Measurements from ENCODE around the gene ZNF74.
"Not testable (repeated sequence)": the region's sequence is repeated elsewhere in the genome, so short reads cannot be mapped to it uniquely, and the experiment has no call there.

The ZNF74 gene

DNA sequence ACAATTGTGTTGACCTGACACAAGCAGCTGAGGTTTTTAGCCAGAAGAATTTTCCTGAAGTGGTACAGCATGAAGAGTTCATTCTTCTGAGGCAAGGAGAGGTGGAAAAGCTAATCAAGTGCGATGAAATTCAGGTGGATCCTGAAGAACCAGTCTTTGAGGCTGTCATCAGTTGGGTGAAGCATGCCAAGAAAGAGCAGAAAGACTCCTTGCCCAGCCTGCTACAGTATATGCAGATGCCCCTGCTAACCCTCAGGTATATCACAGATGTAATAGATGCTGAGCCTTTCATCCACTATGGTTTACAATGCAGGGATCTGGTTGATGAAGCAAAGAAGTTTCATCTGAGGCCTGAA lies 56.6 kb downstream of the ZNF74 start:
- no peak for DNase-seq

DNA sequence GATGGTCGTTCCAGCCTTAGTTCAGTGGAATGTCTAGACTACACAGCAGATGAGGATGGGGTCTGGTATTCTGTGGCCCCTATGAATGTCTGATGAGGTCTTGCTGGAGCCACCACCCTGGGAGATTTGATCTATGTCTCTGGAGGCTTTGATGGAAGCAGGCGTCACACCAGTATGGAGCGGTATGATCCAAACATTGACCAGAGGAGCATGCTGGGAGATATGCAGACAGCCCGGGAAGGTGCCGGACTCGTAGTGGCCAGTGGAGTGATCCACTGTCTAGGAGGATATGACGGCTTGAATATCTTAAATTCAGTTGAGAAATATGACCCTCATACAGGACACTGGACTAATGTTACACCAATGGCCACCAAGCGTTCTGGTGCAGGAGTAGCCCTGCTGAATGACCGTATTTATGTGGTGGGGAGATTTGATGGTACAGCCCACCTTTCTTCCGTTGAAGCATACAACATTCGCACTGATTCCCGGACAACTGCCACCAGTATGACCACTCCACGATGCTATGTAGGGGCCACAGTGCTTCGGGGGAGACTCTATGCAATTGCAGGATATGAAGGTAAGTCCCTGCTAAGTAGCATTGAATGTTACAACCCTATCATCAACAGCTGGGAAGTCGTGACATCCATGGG lies 57.3 kb downstream of the ZNF74 start:
- not testable (repeated sequence) for DNase-seq

DNA sequence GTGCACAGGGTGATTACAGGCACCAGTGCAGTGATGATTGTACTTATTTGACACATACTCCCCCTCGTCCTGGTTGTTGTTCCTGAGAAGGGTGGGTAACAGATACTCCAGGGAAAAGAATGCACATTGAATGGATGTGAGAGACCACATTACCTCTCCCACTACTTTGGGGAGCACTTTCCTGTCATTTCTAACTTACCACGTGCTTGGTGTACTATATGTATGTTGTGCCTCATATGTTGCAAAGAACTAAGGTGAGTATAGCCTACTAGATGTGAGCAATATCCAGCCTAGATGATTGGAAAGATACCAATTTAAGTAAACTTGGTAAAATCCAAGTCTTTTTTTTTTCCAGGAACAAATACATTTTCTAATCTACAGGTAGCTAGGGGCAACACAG lies 58.0 kb downstream of the ZNF74 start:
- no peak for DNase-seq

DNA sequence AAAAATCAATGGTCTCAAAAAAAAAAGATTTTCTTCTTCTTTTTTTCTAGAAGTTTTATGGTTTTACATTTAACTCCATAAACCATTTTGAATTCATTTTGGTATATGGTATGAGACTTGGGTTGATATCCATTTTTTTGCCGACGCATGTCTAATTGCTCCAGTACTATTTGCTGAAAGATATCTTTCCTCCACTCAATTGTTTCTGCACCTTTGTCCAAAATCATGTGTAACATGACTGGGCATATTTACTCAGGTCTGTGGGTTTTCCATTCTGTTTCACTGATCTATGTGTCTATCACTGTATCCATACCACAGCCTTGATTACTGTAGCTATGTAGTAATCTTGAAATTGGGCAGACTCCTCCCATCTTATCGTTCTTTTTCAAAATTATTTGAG lies 59.3 kb downstream of the ZNF74 start:
- no peak for DNase-seq

DNA sequence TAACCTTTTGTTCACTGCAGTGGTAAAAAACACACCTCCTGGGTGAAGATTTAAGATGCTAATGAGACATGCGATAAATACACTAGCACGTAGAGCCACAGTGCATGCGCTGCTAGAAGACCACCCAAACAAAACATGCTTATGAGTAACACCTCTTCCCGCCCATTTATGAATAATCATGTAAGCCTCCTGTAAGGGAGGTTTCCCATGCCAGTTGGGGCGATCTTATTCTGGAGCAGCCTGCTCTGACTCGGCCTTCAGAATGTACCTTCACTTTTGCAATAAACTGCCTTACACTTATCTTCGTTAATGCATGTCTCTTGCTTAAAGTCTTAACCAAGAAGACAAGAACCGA lies 61.7 kb downstream of the ZNF74 start:
- DNase-seq: no peak

DNA sequence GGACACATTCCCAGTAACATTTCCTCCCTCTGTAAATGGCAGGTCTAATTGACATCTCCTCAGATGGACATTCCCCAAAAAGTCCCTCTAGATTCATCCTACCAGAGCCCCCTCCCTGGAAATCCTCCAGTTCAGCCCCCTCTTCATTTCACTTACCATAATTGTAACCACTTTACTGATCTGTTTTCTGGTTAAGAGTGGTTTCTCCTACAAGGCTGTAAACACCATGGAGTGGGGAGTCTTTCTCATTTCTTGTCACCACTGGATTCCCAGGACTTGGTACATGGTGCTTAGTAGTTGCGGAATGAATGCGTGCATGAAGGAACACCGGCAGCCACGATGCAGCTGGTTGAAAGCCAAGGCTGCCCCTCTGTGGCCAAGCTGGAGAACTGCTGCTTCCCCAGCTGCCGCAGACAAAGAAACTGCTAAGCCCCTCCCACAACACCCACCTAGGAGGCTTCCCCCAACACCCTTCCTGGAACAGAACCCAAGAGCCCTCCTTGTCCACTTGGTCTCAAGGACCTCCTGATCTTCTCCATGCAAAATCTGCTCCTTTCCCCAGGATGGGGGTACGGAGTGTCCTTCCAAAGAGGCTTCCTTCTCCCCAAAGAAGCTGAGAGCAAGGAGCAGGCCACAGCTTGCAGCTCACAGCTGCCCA lies 62.2 kb downstream of the ZNF74 start:
- peak; percentile 77 to 83 for DNase-seq

DNA sequence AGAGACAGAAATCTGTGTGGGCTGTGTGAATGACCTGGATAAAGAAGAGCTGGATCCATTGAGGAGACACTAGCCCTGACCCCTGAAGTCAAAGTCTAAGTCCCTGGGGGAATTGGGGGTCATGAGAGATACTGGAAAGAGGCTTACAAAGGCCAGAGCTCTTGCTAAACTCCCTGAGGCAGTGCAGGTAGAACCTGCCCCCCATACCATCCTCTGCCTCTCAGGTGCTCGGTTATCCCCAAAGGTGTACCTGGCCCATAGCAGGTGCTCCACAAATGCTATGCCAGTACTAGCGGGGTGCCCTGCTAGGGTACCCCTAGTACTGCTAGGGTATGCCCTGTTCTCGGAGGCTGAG lies 62.7 kb downstream of the ZNF74 start:
- no peak for DNase-seq

DNA sequence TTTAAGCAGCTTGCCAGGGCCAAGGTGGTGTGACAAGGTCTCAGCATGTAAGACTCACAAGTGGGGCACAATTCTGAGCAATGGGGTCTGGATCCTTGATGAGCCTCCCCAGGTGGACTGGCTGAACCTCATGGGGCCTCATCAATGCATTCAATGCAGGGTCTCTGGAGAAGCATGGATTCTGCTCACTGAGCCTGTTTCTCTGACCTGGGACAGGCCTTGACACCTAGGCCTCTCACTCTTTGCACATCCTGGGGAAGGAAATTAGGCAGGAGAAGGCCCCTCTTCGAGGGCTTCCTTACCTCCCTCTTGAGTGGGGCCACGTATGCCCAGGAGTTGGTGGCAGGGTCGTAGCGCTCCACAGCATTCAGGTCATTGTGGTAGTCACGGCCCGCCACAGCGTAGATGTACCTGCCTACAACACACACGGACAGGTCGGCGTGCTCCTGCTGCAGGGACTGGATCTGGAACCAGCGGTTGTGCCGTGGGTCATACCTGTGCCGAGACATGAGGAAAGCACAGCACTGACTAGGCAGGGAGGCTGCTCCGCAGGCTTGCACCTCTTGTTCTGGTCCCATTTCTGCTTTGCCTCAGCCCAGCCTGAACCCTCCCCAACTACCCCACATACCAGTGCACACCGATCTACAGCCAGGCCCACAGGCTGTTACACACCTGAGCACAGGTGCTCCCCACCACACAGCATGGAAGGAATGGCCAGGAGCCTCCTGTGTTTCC lies 63.7 kb downstream of the ZNF74 start:
- DNase-seq: no peak
